Measurements from ENCODE around the gene FAF1.

GRCh38 chr1:50852889-50853288 is 107.2 kb downstream of the FAF1 start:
- no peak for TF ChIP-seq EZH2phosphoT487 (IDR thresholded peaks at IDR 0.05; ENCODE audit: insufficient read depth, low read depth)
- no peak for TF ChIP-seq EZH2 (IDR thresholded peaks at IDR 0.05; ENCODE audit: insufficient read depth, poor library complexity, severe bottlenecking)

All from GM23248 (cell line).